Loucy (cell line): ENCODE data around the gene STAU1.

Experiments
- H2AFZ ChIP-seq: fragments of 200-600 bp; sonication (generic); 2 replicates; pipeline ENCODE4 v1.6.0; 2016; ENCODE audit warnings: antibody characterized with exemption, mild to moderate bottlenecking, low read length, moderate library complexity
- H3F3A ChIP-seq: fragments of 200-600 bp; 2 replicates; pipeline ENCODE4 v1.6.0; 2016; ENCODE audit warnings: antibody characterized with exemption, low read depth, mild to moderate bottlenecking
- H3K27me3 ChIP-seq: fragments of 200-600 bp; sonication (generic); 2 replicates; pipeline ENCODE4 v1.6.1; 2014; ENCODE audit warnings: low read length, mild to moderate bottlenecking; ENCODE audit not compliant: insufficient read depth, poor library complexity, severe bottlenecking
- H3K36me3 ChIP-seq: fragments of 200-600 bp; sonication (generic); 2 replicates; pipeline ENCODE4 v1.6.1; 2016; ENCODE audit warnings: low read length; ENCODE audit not compliant: insufficient read depth
- H3K4me1 ChIP-seq: fragments of 200-600 bp; sonication (generic); 2 replicates; pipeline ENCODE4 v1.5.1; 2014; ENCODE audit warnings: low read length, mild to moderate bottlenecking; ENCODE audit not compliant: insufficient read depth, poor library complexity, severe bottlenecking
- H3K4me2 ChIP-seq: fragments of 200-600 bp; sonication (generic); 2 replicates; pipeline ENCODE4 v1.6.0; 2014; ENCODE audit warnings: antibody characterized with exemption, low read length, low read depth, mild to moderate bottlenecking; ENCODE audit not compliant: poor library complexity, severe bottlenecking
- H3K4me3 ChIP-seq: fragments of 200-600 bp; sonication (generic); 2 replicates; pipeline ENCODE4 v1.5.1; 2014; ENCODE audit warnings: low read length, mild to moderate bottlenecking, mixed read lengths; ENCODE audit not compliant: poor library complexity, severe bottlenecking
- H3K79me2 ChIP-seq: fragments of 200-600 bp; sonication (generic); 2 replicates; pipeline ENCODE4 v1.6.1; 2014; ENCODE audit warnings: low read length; ENCODE audit not compliant: insufficient read depth
- H3K9ac ChIP-seq: fragments of 200-600 bp; sonication (generic); 2 replicates; pipeline ENCODE4 v1.6.0; 2014; ENCODE audit warnings: mild to moderate bottlenecking, low read depth, low read length, moderate library complexity; ENCODE audit not compliant: poor library complexity, severe bottlenecking
- H3K9me2 ChIP-seq: fragments of 200-600 bp; sonication (generic); replicated peaks from 2 replicates; pipeline ENCODE4 v1.6.1; 2016; ENCODE audit warnings: low read depth, low read length, mixed read lengths
- H3K9me3 ChIP-seq: fragments of 200-600 bp; sonication (generic); 2 replicates; pipeline ENCODE4 v1.6.1; 2014; ENCODE audit warnings: mild to moderate bottlenecking, antibody characterized with exemption, low read length, low read depth; ENCODE audit not compliant: insufficient read depth
- H4K20me1 ChIP-seq: fragments of 200-600 bp; sonication (generic); 2 replicates; pipeline ENCODE4 v1.6.0; 2014; ENCODE audit warnings: antibody characterized with exemption, low read length, mild to moderate bottlenecking; ENCODE audit not compliant: insufficient read depth, poor library complexity, severe bottlenecking
- EZH2phosphoT487 ChIP-seq: fragments of 200-600 bp; IDR thresholded peaks from 2 replicates; pipeline ENCODE4 v1.6.1; 2018; ENCODE audit warnings: antibody characterized with exemption, mild to moderate bottlenecking, moderate library complexity, borderline replicate concordance
- TF ChIP-seq, protein P1 (sequence below): fragments of 200-600 bp; sonication (generic); conservative IDR thresholded peaks from 2 replicates; pipeline ENCODE4 v1.5.1; 2014; ENCODE audit warnings: mild to moderate bottlenecking, antibody characterized with exemption, low read length

The STAU1 gene

DNA sequence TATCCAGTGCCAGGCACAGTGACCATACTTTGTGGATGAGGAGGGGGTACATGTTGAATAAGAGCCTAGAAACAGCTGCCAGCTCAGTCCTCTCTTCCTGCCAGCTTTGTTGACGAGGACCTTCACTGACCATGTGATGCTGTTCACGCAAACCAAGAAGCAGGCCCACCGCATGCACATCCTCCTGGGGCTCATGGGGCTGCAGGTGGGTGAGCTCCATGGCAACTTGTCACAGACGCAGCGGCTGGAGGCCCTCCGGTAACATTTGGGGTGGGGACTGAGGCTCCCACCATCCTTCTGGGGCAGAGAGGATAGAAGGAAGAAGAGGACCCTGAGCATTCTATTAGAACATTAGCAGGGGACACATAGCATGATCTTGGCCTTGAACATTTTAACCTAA lies 46.7 kb upstream of the STAU1 start:
- Histone ChIP-seq H3K4me1 (no peaks in the 10 kb centered on the region), H3K9ac (no peak overlapping the region), H3K36me3 (peaks cover 66% of the 10 kb centered on the region; the same call in 1 of the 2 replicates), H3K9me2 (no peaks in the 10 kb centered on the region), H3F3A (no peaks in the 10 kb centered on the region), H3K27me3 (no peaks in the 10 kb centered on the region), H2AFZ (no peak overlapping the region), H3K4me2 (no peak overlapping the region), H3K9me3 (no peaks in the 10 kb centered on the region), H4K20me1 (no peaks in the 10 kb centered on the region), H3K79me2 (no peaks in the 10 kb centered on the region), H3K4me3 (no peak overlapping the region)
- TF ChIP-seq, protein P1, sequence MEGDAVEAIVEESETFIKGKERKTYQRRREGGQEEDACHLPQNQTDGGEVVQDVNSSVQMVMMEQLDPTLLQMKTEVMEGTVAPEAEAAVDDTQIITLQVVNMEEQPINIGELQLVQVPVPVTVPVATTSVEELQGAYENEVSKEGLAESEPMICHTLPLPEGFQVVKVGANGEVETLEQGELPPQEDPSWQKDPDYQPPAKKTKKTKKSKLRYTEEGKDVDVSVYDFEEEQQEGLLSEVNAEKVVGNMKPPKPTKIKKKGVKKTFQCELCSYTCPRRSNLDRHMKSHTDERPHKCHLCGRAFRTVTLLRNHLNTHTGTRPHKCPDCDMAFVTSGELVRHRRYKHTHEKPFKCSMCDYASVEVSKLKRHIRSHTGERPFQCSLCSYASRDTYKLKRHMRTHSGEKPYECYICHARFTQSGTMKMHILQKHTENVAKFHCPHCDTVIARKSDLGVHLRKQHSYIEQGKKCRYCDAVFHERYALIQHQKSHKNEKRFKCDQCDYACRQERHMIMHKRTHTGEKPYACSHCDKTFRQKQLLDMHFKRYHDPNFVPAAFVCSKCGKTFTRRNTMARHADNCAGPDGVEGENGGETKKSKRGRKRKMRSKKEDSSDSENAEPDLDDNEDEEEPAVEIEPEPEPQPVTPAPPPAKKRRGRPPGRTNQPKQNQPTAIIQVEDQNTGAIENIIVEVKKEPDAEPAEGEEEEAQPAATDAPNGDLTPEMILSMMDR: no peak
- TF ChIP-seq EZH2phosphoT487: no peak

DNA sequence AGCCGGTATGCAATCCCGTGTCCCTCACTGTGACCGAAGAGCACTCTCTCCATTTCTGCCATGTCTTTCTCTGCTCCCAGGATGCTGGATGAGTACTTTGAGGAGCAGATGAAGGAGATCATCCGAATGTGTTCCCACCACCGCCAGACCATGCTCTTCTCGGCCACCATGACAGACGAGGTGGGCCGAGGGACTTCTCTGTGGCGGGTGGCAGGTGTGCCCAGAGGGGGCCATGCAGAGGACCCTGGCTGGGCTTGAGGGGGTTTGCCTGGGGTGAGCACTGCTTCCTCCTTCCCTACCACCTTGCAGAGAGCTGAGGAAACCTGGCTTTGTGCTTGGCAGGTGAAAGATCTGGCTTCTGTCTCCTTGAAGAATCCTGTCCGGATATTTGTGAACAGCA lies 45.1 kb upstream of the STAU1 start:
- H3K36me3 ChIP-seq: peaks cover 61% of the 10 kb centered on the region; the same call in 1 of the 2 replicates
- no peak overlapping the region for H3K9ac ChIP-seq
- H3K79me2 ChIP-seq: no peaks in the 10 kb centered on the region
- no peak overlapping the region for H3K4me2 ChIP-seq
- no peak overlapping the region for H3K4me3 ChIP-seq
- no peaks in the 10 kb centered on the region for H3K9me2 ChIP-seq
- TF ChIP-seq EZH2phosphoT487: no peak
- no peaks in the 10 kb centered on the region for H3K9me3 ChIP-seq
- no peaks in the 10 kb centered on the region for H3F3A ChIP-seq
- no peaks in the 10 kb centered on the region for H4K20me1 ChIP-seq
- H3K4me1 ChIP-seq: no peaks in the 10 kb centered on the region
- H2AFZ ChIP-seq: no peak overlapping the region
- no peaks in the 10 kb centered on the region for H3K27me3 ChIP-seq

DNA sequence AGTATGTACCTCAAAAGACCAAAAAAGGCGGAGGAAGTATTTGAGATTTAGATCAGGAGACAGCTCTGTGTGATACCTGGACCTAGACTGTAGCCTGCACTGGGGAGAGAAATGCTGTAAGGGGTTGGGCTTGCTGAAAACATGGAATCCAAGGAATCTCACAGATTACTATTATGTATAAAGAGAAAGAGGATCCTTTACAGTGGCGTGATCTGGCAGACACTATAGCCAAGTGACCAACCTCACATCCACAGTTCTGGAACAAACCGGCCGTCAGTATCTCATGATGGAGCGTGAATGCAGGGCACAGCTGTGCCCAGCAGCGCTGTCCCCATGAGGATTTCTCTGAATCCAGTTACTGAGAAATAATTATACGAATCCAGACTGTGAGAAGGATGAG lies 43.3 kb upstream of the STAU1 start:
- Histone ChIP-seq H3K9ac (no peak overlapping the region), H3K4me3 (no peak overlapping the region)

More for the DNA sequence above, 43.3 kb upstream of the STAU1 start:
- no peaks in the 10 kb centered on the region for H4K20me1 ChIP-seq
- no peaks in the 10 kb centered on the region for H3K27me3 ChIP-seq
- no peak overlapping the region for H3K4me2 ChIP-seq
- peaks cover 53% of the 10 kb centered on the region; the same call in 1 of the 2 replicates for H3K36me3 ChIP-seq
- H2AFZ ChIP-seq: no peak overlapping the region
- H3K79me2 ChIP-seq: no peaks in the 10 kb centered on the region
- no peaks in the 10 kb centered on the region for H3K9me3 ChIP-seq
- no peak for TF ChIP-seq EZH2phosphoT487
- TF ChIP-seq, protein P1: no peak
- no peaks in the 10 kb centered on the region for H3K9me2 ChIP-seq
- H3F3A ChIP-seq: no peaks in the 10 kb centered on the region
- H3K4me1 ChIP-seq: no peaks in the 10 kb centered on the region
